Activated B cell treated with CpG ODN at 0.5 μM for 24 hours (primary cell): Measurements from ENCODE around the gene KCNN3. TPM values are rescaled to one million over a fixed set of nuclear protein-coding genes. Genes with fewer than 3 reads are reported as not detected.

ENCODE experiments used
- ATAC-seq: fragments of 200-7000 bp; cut with Tn5 transposase; one replicate; pipeline ENCODE4 v1.10.0; 2021; ENCODE audit warnings: low read depth, mild to moderate bottlenecking, moderate library complexity
- CTCF ChIA-PET: fragments of 350-600 bp; sonication (Branson Sonifier 250); formaldehyde crosslinking; loops from one replicate; lab custom pipeline; 2021; ENCODE audit warnings: antibody characterized with exemption; lab: Charles Lee
- POLR2A ChIA-PET: fragments of 350-600 bp; sonication (Branson Sonifier 250); formaldehyde crosslinking; loops from one replicate; lab custom pipeline; 2021; ENCODE audit warnings: antibody characterized with exemption; lab: Charles Lee
- DNase-seq: peaks from one replicate; pipeline ENCODE4 v3.0.0; 2022
- H3K27ac Mint-ChIP-seq: one replicate; pipeline ENCODE4 v1.8.0; 2020; ENCODE audit warnings: mixed read lengths
- H3K27me3 Mint-ChIP-seq: one replicate; pipeline ENCODE4 v1.8.0; 2021; ENCODE audit warnings: mixed read lengths
- H3K36me3 Mint-ChIP-seq: one replicate; pipeline ENCODE4 v1.8.0; 2021; ENCODE audit warnings: low read depth, mixed read lengths
- H3K4me1 Mint-ChIP-seq: one replicate; pipeline ENCODE4 v1.8.0; 2021; ENCODE audit warnings: mixed read lengths
- H3K4me3 Mint-ChIP-seq: one replicate; pipeline ENCODE4 v1.8.0; 2020; ENCODE audit warnings: mild to moderate bottlenecking, mixed read lengths
- H3K9me3 Mint-ChIP-seq: one replicate; pipeline ENCODE4 v1.8.0; 2020; ENCODE audit warnings: mixed read lengths
- CTCF ChIP-seq: fragments of 200-600 bp; IDR thresholded peaks from one replicate; pipeline ENCODE4 v1.8.0; 2022; ENCODE audit warnings: antibody characterized with exemption, mild to moderate bottlenecking
- intact Hi-C: fragments of 100-400 bp; cut with micrococcal nuclease; formaldehyde crosslinking; loops from one replicate; pipeline ENCODE4 v1.15.1; 2024
- total RNA-seq: library from RNA; stranded (reverse); gene quantifications from 2 replicates; pipeline ENCODE4 v1.2.3, GENCODE V29; 2022

KCNN3 gene
- total RNA-seq, 1 donor from 2014 or later, result 1.1 TPM

GRCh38 chr1:154812877-154813276, 57.2 kb downstream of the KCNN3 start:
- Mint-ChIP-seq H3K36me3 (no peaks in the 10 kb centered on the region), H3K4me1 (no peaks in the 10 kb centered on the region), H3K27me3 (peaks cover 7% of the 10 kb centered on the region), H3K9me3 (no peaks in the 10 kb centered on the region), H3K4me3 (no peak overlapping the region), H3K27ac (no peak overlapping the region)
- ChIA-PET CTCF (no interaction called here), POLR2A (interaction anchor here (0.6 kb wide), 1 partner anchor 1085 kb away, joined by 3 read pairs; the partner anchor contains the start of gene INTS3)
- ATAC-seq, result no peak
- intact Hi-C loops, result no loop called here
- DNase-seq, result no peak
- TF ChIP-seq CTCF, result no peak

GRCh38 chr1:154810571-154810970, 59.5 kb downstream of the KCNN3 start:
- ATAC-seq, result no peak
- H3K4me1 Mint-ChIP-seq, result peaks cover 13% of the 10 kb centered on the region
- DNase-seq, result no peak
- POLR2A ChIA-PET, result no interaction called here
- no peak overlapping the region for H3K27ac Mint-ChIP-seq
- CTCF ChIA-PET, result no interaction called here
- H3K4me3 Mint-ChIP-seq, result no peak overlapping the region
- H3K36me3 Mint-ChIP-seq, result no peaks in the 10 kb centered on the region
- H3K27me3 Mint-ChIP-seq, result peaks cover 19% of the 10 kb centered on the region
- intact Hi-C loops, result no loop called here
- H3K9me3 Mint-ChIP-seq, result no peaks in the 10 kb centered on the region
- no peak for TF ChIP-seq CTCF

DNA sequence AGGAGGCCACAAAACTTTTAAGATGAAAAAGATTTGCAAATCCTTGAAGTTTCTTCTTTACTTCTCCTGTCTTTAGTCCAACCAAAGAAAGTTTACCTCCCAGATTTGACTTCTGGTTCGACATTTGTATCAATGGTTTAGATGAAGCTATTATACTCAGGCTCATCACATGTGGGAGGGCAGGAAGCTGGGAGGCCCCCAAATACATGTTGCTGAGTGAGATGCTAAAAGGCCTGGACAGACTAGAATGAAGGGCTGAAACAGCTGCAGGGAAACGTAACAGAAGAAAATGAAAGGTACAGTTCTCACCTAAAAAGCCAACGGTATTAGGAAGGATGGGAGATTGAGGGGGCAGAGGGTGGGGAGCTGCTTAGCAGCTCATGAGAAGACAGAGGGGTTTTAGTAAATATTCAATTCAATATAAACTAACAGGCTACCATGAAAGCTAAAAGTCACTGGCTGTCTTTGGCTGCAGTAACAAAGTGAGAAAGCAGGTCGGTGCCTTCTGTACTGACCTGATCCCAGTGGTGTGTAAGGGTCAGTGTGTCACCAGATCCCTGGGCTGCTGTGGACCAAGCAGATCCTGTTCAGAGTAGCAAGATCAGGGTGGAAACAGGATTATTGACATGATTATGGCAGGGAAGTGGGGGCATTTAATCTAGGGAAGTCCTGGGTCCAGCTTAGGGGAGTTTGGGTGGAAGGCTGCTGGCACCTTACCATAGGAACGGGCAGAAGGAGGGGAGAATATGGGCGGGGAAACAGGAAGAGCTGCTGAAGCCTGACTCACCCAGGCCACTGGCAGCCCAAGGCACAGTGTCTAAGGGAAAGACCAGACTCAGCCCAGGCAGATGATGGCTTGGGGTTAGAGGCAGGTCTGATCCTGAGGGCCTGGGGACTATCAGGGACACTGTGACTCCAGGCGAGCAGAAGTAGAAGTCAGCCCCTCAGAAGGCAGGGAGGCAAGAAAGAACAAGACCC, 60.4 kb downstream of the KCNN3 start:
- H3K36me3 Mint-ChIP-seq, result no peaks in the 10 kb centered on the region
- H3K9me3 Mint-ChIP-seq, result no peaks in the 10 kb centered on the region
- intact Hi-C loops, result no loop called here
- peaks cover 13% of the 10 kb centered on the region for H3K4me1 Mint-ChIP-seq
- peaks cover 27% of the 10 kb centered on the region for H3K27me3 Mint-ChIP-seq
- POLR2A ChIA-PET, result interaction anchor here (0.7 kb wide), 1 partner anchor 734 kb away, joined by 11 read pairs; no protein-coding TSS in a partner anchor
- DNase-seq (no peak), ATAC-seq (no peak)
- no peak overlapping the region for H3K27ac Mint-ChIP-seq
- no peak for TF ChIP-seq CTCF
- H3K4me3 Mint-ChIP-seq, result no peak overlapping the region
- CTCF ChIA-PET, result no interaction called here

GRCh38 chr1:154808909-154809262, 61.2 kb downstream of the KCNN3 start:
- no peak overlapping the region for H3K27ac Mint-ChIP-seq
- TF ChIP-seq CTCF, result no peak
- H3K36me3 Mint-ChIP-seq, result no peaks in the 10 kb centered on the region
- no peak overlapping the region for H3K4me3 Mint-ChIP-seq
- DNase-seq, result no peak
- ATAC-seq, result no peak
- ChIA-PET POLR2A (interaction anchor here (0.6 to 0.7 kb wide), 2 partner anchors 10 to 735 kb away, joined by 4 to 11 read pairs; no protein-coding TSS in a partner anchor), CTCF (no interaction called here)
- peaks cover 13% of the 10 kb centered on the region for H3K4me1 Mint-ChIP-seq
- intact Hi-C loops, result no loop called here
- H3K9me3 Mint-ChIP-seq, result no peaks in the 10 kb centered on the region
- peaks cover 32% of the 10 kb centered on the region for H3K27me3 Mint-ChIP-seq

DNA sequence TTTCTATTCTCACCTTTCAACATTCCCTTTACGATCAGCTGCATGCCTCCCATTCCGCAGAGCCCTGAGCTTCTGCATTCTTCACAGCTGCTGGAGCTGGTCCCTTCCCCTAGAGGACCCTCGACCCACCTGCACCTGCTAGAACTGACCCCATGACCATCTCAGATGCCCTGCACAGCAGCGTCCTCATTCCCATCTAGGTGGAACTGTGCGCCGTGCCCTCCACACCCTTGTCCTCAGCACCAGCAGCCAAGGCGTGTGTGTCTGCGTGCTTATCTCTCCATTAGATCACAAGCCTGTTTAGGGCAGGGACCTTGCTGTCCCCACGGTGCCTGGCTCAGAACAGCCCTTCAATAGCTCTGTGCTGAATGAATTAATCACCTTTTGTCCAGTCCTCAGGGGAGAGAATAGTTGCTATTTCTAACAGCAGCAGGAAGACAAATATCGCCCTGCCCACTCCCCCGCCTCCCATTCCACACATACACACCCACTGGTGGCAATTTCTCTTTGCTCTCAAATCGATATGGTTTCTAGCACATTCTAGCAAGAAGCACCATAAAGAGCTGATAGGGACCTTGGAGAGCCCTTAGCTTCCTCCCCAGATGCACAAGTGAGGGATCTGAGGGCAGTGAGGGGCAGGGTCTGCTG, 61.7 kb downstream of the KCNN3 start:
- no peak for TF ChIP-seq CTCF
- no peak overlapping the region for H3K27ac Mint-ChIP-seq
- DNase-seq, result no peak
- no peaks in the 10 kb centered on the region for H3K36me3 Mint-ChIP-seq
- peaks cover 35% of the 10 kb centered on the region for H3K27me3 Mint-ChIP-seq
- H3K9me3 Mint-ChIP-seq, result no peaks in the 10 kb centered on the region
- ChIA-PET POLR2A (interaction anchor here (0.6 to 0.7 kb wide), 2 partner anchors 11 to 736 kb away, joined by 4 to 11 read pairs; no protein-coding TSS in a partner anchor), CTCF (no interaction called here)
- peaks cover 13% of the 10 kb centered on the region for H3K4me1 Mint-ChIP-seq
- ATAC-seq, result no peak
- intact Hi-C loops, result no loop called here
- H3K4me3 Mint-ChIP-seq, result no peak overlapping the region
